Nephron (organoid): ENCODE data around the gene CNKSR2.

ENCODE experiments used
- H3K27ac Mint-ChIP-seq, 3 experiments: 2 replicates each; pipeline ENCODE4 v1.8.0; 2020; ENCODE audit warnings: mixed read lengths in 3 of 3, mild to moderate bottlenecking in 2 of 3, moderate library complexity in 1 of 3
- H3K27me3 Mint-ChIP-seq: 2 replicates; pipeline ENCODE4 v1.8.0; 2021; ENCODE audit warnings: low read depth, mild to moderate bottlenecking, moderate library complexity, mixed read lengths
- H3K36me3 Mint-ChIP-seq: 2 replicates; pipeline ENCODE4 v1.8.0; 2020; ENCODE audit warnings: low read depth, mixed read lengths
- H3K4me1 Mint-ChIP-seq: 2 replicates; pipeline ENCODE4 v1.8.0; 2020; ENCODE audit warnings: mixed read lengths
- H3K4me3 Mint-ChIP-seq, 3 experiments: 2 replicates each; pipeline ENCODE4 v1.8.0; 2020; ENCODE audit warnings: mild to moderate bottlenecking in 3 of 3, mixed read lengths in 3 of 3, moderate library complexity in 2 of 3
- H3K9me3 Mint-ChIP-seq: 2 replicates; pipeline ENCODE4 v1.8.0; 2020; ENCODE audit warnings: mixed read lengths
- TF ChIP-seq, protein P1 (sequence below), 3 experiments: fragments of 200-600 bp; sonication (generic); IDR thresholded peaks; one replicate each; pipeline ENCODE4 v1.5.0; 2021; ENCODE audit warnings: antibody characterized with exemption in 3 of 3; ENCODE audit not compliant: unreplicated experiment in 3 of 3

The CNKSR2 gene

DNA sequence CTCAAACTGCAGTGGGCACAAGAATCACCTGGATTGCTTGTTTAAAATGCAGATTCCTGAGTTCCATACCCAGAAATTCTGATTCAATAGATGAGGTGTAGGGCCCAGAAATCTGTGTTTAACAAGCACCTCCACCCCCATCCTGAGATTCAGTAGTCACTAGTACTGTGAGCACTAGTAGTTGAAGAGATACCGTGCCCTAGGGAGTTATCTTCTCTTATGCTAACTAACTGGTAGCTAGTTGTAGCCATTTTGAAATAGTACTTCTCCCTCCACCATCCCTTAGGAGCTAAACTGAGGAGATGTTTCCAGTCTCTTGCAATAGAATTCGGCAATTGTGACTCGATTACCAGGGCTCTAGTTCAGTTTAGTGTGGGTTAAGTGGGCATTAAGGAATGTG is 265.6 kb downstream of the CNKSR2 start:
- Mint-ChIP-seq H3K9me3 (no peaks in the 10 kb centered on the region), H3K4me1 (no peaks in the 10 kb centered on the region), H3K27ac (no peak overlapping the region), H3K27me3 (no peaks in the 10 kb centered on the region), H3K36me3 (no peaks in the 10 kb centered on the region), H3K4me3 (no peak overlapping the region)
- TF ChIP-seq, protein P1, sequence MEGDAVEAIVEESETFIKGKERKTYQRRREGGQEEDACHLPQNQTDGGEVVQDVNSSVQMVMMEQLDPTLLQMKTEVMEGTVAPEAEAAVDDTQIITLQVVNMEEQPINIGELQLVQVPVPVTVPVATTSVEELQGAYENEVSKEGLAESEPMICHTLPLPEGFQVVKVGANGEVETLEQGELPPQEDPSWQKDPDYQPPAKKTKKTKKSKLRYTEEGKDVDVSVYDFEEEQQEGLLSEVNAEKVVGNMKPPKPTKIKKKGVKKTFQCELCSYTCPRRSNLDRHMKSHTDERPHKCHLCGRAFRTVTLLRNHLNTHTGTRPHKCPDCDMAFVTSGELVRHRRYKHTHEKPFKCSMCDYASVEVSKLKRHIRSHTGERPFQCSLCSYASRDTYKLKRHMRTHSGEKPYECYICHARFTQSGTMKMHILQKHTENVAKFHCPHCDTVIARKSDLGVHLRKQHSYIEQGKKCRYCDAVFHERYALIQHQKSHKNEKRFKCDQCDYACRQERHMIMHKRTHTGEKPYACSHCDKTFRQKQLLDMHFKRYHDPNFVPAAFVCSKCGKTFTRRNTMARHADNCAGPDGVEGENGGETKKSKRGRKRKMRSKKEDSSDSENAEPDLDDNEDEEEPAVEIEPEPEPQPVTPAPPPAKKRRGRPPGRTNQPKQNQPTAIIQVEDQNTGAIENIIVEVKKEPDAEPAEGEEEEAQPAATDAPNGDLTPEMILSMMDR (IDR thresholded peaks at IDR 0.05; ENCODE audit: unreplicated experiment in 3 of 3), result no peak

DNA sequence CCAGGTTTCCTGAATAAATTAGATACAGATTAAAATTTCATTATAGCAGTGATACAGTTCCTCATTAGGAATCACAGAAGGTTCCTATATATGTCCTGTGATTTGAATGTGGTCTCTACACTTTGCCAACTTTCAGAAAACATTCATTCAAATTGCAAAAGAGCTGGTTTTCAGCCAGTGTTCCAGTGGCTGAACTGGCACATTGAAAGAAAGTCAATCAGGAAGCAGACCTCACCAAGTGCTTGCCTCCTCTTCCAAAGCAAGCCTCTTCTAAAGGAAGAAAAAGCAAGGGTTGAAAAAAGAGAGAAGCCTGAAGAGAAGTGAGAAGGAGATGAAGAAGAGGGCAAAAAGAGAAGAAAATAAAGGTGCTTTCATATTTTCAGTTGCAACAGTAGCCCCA is 271.2 kb downstream of the CNKSR2 start:
- Mint-ChIP-seq H3K4me1 (no peaks in the 10 kb centered on the region), H3K9me3 (no peaks in the 10 kb centered on the region), H3K27me3 (no peaks in the 10 kb centered on the region), H3K27ac (no peak overlapping the region), H3K36me3 (no peaks in the 10 kb centered on the region), H3K4me3 (no peak overlapping the region)
- TF ChIP-seq, protein P1 (IDR thresholded peaks at IDR 0.05; ENCODE audit: unreplicated experiment in 3 of 3), result no peak

DNA sequence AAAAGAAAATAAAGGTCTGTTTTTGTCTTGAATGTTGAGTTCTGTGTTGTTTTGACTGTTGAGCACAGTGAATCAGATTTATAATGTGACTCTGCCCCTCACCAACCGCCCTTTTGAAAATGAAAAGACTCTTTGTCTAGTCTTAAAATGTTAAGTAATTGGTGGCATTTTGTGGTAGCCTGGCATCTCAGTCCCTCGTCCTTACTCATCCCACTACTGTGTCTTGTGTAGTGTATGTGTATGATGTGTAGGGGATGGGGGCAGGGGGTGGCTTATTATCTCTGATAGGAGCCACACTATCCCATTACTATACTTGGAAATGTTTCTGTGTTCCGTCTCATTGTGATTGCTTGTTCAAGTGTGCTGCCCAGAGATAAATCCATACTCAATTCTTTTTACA is 271.7 kb downstream of the CNKSR2 start:
- H3K4me3 Mint-ChIP-seq, result no peak overlapping the region
- no peaks in the 10 kb centered on the region for H3K4me1 Mint-ChIP-seq
- H3K9me3 Mint-ChIP-seq, result no peaks in the 10 kb centered on the region
- TF ChIP-seq, protein P1 (IDR thresholded peaks at IDR 0.05; ENCODE audit: unreplicated experiment in 3 of 3), result no peak
- no peaks in the 10 kb centered on the region for H3K36me3 Mint-ChIP-seq
- H3K27me3 Mint-ChIP-seq, result no peaks in the 10 kb centered on the region
- H3K27ac Mint-ChIP-seq, result no peak overlapping the region

DNA sequence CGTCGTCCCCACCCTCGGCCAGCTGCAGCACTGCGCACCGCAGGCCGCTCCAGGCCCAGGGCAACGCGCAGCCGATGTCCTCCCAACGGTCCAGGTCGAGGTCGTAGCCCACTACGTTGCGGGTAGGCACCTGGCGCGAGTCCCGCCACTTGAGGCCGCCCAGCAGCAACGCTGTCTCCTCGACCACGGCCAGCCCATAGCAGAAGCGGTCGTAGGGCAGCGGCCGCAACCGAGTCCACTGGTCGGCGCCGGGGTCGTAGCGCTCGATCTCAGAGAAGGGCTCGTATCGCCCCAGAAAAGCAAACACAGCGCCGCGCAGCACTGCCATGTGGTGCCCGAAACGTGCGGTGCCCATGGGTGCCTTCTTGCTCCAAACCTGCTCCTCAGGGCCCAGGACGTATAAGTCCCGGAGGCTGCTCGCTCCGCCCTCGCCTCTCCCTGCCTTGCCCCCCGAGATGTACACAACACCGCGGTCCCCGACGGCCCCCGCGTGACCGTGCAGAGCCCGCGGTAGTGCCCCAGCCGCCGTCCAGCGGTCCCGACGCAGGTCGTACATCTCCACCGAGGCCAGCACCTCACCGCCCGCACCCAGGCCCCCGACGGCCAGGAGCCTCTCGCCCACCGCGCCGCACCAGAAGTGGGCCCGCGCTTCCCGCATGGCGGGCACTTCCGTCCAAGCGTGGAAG is 281.8 kb downstream of the CNKSR2 start:
- H3K27me3 Mint-ChIP-seq, result no peaks in the 10 kb centered on the region
- peaks cover 4% of the 10 kb centered on the region for H3K9me3 Mint-ChIP-seq
- peaks cover 4% of the 10 kb centered on the region for H3K36me3 Mint-ChIP-seq
- no peak overlapping the region for H3K4me3 Mint-ChIP-seq
- TF ChIP-seq, protein P1 (IDR thresholded peaks at IDR 0.05; ENCODE audit: unreplicated experiment in 3 of 3), result no peak
- H3K27ac Mint-ChIP-seq, result peak overlapping the region in 1 of 3 experiments; percentile 47
- H3K4me1 Mint-ChIP-seq, result peaks cover 34% of the 10 kb centered on the region

DNA sequence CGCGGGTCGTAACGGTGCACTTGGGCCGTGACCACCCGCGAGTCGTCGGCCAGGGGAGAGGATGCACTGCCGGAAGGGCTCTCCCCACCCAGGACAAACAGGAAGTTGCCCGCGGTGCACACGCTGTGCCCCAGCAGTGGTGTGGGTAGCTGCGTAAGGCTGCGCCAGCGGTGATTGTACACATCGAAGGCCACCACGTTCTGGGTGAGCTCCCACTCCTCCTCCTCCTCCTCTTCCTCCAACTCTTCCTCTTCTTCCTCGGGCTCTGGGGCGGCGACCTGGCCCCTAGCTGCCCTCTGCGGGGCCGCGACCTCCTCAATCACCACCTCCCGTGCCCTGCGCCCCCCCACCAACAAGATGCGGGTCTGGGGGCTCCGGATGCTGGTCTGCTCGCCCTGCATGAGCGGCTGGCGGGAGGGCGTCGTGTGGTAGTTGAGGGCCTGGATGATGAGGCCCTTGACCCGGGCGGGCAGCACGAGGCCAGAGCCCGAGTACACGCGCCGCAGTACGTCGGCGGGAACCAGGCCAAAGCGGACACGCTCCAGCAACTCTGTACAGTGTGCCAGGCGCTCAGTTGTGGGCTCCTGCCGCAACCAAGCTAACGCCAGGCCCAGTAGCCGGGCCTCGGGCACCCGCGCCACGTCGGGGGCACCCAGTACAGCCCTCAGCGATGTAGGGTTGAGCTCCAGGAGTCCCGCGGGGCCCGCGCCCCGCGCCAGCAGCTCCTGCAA is 282.5 kb downstream of the CNKSR2 start:
- Mint-ChIP-seq H3K27me3 (no peaks in the 10 kb centered on the region), H3K27ac (no peak overlapping the region), H3K4me1 (peaks cover 34% of the 10 kb centered on the region), H3K4me3 (no peak overlapping the region), H3K36me3 (peaks cover 4% of the 10 kb centered on the region), H3K9me3 (peaks cover 4% of the 10 kb centered on the region)
- TF ChIP-seq, protein P1 (IDR thresholded peaks at IDR 0.05; ENCODE audit: unreplicated experiment in 3 of 3), result no peak
